Measurements from ENCODE around the gene ARNT2.
"Not testable (repeated sequence)": the region's sequence is repeated elsewhere in the genome, so short reads cannot be mapped to it uniquely, and the experiment has no call there.

The ARNT2 gene

DNA sequence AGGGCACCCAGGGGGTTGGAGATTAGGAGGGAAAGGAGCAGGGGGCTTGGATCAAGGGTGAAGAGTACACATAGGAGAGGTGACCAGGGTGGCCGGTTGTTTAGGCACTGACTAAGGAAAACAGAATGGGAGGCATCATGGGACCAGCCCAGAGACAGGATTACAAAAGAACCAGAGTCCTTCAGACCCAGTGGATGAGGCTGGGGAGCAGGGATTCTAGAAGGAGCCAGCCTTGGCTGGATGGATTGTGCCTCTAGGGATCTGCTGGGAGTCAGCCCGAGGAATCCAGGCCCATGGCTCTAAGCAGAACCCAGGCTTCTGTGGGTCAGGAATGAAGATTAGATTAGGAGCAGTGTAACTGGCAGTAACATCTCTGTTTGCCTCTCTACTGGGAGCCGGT is 98.6 kb downstream of the ARNT2 start:
- Histone ChIP-seq H3K4me1 (ENCODE audit: control insufficient read depth, insufficient read depth, low read length) (no peaks in the 10 kb centered on the region), H3K9me3 (ENCODE audit: control insufficient read depth, low read length) (no peaks in the 10 kb centered on the region), H3K4me3 (ENCODE audit: low read length) (no peak overlapping the region), H3K9ac (ENCODE audit: low read length) (no peak overlapping the region), H3K27me3 (ENCODE audit: control insufficient read depth, insufficient read depth, low read length) (no peaks in the 10 kb centered on the region), H3K36me3 (ENCODE audit: control insufficient read depth, insufficient read depth, low read length) (no peaks in the 10 kb centered on the region)

DNA sequence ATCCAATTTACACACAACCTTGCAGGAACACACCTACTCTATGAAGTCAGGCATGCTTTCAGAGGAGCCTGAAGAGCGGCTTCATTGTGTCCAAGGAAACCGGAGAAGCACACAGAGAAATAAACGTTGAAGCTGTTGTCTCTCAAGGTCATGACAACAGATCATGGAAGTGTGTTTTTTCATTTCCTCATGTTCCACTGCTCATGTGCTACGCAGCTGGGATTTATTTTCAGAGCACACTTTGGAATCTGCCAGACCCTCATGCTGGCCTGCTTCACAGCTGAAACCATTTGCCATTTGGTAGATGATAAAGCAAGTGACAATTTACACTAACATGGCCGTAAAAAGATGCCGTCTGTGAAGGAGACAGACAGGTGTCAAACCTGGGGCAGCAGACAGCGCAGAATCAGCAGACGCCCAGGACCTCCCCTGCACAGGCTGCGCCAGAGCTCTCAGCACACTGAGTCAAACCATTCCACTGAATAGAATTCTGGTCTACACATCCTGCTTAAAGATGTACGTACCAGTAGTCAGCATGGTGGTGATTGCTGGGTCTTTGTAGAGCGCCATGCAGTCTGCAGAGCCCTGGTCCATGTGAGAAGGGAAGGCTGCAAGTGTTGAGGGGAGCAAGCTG is 99.3 kb downstream of the ARNT2 start:
- Histone ChIP-seq H3K27me3 (ENCODE audit: control insufficient read depth, insufficient read depth, low read length) (no peaks in the 10 kb centered on the region), H3K9ac (ENCODE audit: low read length) (no peak overlapping the region), H3K36me3 (ENCODE audit: control insufficient read depth, insufficient read depth, low read length) (no peaks in the 10 kb centered on the region), H3K4me3 (ENCODE audit: low read length) (no peak overlapping the region), H3K9me3 (ENCODE audit: control insufficient read depth, low read length) (no peaks in the 10 kb centered on the region), H3K4me1 (ENCODE audit: control insufficient read depth, insufficient read depth, low read length) (no peaks in the 10 kb centered on the region)

DNA sequence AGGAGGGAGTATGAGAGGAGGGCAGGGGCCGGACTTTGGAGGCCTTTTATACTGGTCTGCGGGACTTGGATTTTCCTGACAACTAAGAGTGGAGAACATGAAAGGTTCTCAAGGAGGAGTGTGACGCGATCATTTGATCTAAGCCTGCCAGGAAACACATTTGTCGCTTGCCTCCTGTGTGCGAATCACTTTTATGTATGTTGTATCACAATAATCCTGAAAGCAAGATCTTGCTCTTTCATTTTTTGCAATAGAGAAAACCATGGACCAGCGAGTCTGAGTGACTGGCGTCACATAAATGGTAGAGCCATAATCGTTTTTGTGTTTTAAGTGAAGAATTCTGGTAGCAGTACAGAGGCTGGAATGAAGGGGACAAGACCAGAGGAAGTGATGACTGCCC is 100.7 kb downstream of the ARNT2 start:
- no peak overlapping the region for H3K4me3 ChIP-seq (ENCODE audit: low read length)
- H3K4me1 ChIP-seq (ENCODE audit: control insufficient read depth, insufficient read depth, low read length), result no peaks in the 10 kb centered on the region
- H3K9me3 ChIP-seq (ENCODE audit: control insufficient read depth, low read length), result no peaks in the 10 kb centered on the region
- H3K9ac ChIP-seq (ENCODE audit: low read length), result no peak overlapping the region
- no peaks in the 10 kb centered on the region for H3K27me3 ChIP-seq (ENCODE audit: control insufficient read depth, insufficient read depth, low read length)
- no peaks in the 10 kb centered on the region for H3K36me3 ChIP-seq (ENCODE audit: control insufficient read depth, insufficient read depth, low read length)

DNA sequence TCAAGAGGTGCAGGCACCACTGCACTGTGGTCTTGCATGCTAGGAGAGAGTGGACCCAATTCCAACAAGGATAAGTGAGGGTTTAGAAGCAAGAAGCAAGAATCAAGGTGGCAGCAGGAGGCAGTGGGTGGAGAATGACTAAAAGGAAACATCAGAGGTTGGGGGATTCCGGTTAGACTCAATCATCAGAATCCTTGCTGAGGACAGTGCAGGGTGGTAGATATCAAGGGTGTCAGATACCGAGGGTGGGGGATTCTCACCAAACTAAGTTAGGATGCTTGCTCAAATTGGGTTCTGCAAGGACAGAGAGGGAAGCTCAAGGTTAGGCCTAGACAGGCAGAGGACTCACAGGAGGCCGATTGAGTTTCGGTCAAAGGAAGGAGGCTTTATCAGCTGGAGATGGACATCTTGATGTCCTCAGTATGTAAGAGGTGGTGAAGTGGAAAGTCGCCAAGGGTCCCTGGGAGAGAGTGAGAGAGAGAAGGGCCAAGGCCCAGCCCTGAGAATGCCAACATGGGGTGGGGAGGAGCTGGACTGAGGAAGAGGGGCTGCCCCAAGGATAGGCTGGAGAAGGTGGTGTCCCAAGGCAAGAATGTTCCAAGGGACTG is 102.2 kb downstream of the ARNT2 start:
- Histone ChIP-seq H3K9ac (ENCODE audit: low read length) (no peak overlapping the region), H3K4me3 (ENCODE audit: low read length) (no peak overlapping the region), H3K36me3 (ENCODE audit: control insufficient read depth, insufficient read depth, low read length) (no peaks in the 10 kb centered on the region), H3K9me3 (ENCODE audit: control insufficient read depth, low read length) (no peaks in the 10 kb centered on the region), H3K4me1 (ENCODE audit: control insufficient read depth, insufficient read depth, low read length) (no peaks in the 10 kb centered on the region), H3K27me3 (ENCODE audit: control insufficient read depth, insufficient read depth, low read length) (no peaks in the 10 kb centered on the region)

DNA sequence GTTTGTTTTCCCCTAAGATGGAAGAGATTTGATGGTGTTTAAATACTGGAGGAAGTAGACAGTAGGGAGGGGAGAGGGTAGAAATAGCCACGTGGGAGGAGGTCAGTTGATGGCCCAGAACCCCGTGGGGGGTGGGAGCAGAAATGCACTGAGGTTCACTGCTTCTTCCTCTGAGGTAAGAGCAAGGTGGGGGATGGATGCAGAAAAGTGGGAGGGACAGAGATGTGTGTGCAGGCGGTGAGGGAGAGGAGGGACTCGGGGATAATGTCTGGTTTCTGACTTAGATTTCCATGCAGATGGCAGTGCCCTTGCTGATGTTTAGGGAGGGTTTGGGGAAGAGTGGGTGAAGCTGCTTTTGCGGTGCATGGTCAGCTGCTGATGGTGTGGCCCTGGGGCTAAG is 102.9 kb downstream of the ARNT2 start:
- H3K4me3 ChIP-seq (ENCODE audit: low read length), result no peak overlapping the region
- H3K36me3 ChIP-seq (ENCODE audit: control insufficient read depth, insufficient read depth, low read length), result no peaks in the 10 kb centered on the region
- no peaks in the 10 kb centered on the region for H3K9me3 ChIP-seq (ENCODE audit: control insufficient read depth, low read length)
- no peaks in the 10 kb centered on the region for H3K27me3 ChIP-seq (ENCODE audit: control insufficient read depth, insufficient read depth, low read length)
- H3K9ac ChIP-seq (ENCODE audit: low read length), result no peak overlapping the region
- H3K4me1 ChIP-seq (ENCODE audit: control insufficient read depth, insufficient read depth, low read length), result no peaks in the 10 kb centered on the region

DNA sequence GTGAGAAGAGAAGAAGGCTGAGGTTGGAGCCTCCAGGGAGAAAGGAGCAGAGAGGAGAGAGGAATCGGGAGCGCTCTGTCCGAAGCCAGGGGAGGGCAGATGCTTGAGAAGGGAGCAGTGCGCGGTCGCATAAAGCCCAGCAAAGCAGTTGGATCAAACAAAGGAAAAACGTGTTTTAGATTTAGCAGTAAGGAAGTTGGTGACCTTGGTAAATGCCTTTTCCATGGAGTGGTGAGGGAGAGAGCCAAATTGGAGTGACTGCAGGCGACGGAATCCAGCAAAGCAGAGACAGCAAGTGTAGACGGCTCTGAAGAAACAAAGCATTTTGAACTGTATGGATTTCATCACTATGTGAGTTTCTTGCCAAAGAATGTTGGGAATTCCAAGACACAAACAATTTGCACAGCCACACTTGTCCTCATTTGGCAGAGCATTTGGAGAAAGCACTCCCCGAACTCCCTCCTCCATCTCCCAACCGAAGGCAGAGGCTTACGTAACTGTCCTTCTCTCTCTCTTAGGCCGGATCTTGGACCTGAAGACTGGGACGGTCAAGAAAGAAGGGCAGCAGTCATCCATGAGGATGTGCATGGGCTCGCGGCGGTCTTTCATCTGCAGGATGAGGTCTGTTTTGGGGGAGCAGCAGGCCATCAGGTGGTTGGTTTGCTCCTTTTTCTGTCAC is 103.6 kb downstream of the ARNT2 start:
- Histone ChIP-seq H3K9me3 (ENCODE audit: control insufficient read depth, low read length) (no peaks in the 10 kb centered on the region), H3K4me1 (ENCODE audit: control insufficient read depth, insufficient read depth, low read length) (no peaks in the 10 kb centered on the region), H3K9ac (ENCODE audit: low read length) (no peak overlapping the region), H3K4me3 (ENCODE audit: low read length) (no peak overlapping the region), H3K27me3 (ENCODE audit: control insufficient read depth, insufficient read depth, low read length) (no peaks in the 10 kb centered on the region), H3K36me3 (ENCODE audit: control insufficient read depth, insufficient read depth, low read length) (no peaks in the 10 kb centered on the region)

DNA sequence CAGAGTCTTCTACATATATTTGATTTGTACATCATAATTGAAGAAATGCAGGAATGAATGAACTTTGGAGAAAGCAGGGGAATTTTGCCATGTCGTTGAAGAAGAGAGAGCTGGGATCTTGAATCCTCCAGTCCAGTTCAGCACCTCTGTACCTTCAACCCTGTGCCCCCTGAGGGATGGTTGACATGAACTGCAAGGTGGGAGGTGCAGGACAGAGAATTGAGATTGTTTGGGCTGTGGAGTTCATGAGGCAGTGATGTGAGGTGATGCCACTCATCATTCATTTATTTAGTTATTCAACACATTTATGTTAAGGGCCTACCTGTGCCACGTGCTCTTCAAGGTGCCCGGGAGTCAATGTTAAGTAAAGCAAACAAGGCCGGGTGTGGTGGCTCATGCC is 104.6 kb downstream of the ARNT2 start:
- Histone ChIP-seq H3K4me3 (ENCODE audit: low read length) (no peak overlapping the region), H3K36me3 (ENCODE audit: control insufficient read depth, insufficient read depth, low read length) (no peaks in the 10 kb centered on the region), H3K9me3 (ENCODE audit: control insufficient read depth, low read length) (no peaks in the 10 kb centered on the region), H3K9ac (ENCODE audit: low read length) (no peak overlapping the region), H3K4me1 (ENCODE audit: control insufficient read depth, insufficient read depth, low read length) (no peaks in the 10 kb centered on the region), H3K27me3 (ENCODE audit: control insufficient read depth, insufficient read depth, low read length) (no peaks in the 10 kb centered on the region)

DNA sequence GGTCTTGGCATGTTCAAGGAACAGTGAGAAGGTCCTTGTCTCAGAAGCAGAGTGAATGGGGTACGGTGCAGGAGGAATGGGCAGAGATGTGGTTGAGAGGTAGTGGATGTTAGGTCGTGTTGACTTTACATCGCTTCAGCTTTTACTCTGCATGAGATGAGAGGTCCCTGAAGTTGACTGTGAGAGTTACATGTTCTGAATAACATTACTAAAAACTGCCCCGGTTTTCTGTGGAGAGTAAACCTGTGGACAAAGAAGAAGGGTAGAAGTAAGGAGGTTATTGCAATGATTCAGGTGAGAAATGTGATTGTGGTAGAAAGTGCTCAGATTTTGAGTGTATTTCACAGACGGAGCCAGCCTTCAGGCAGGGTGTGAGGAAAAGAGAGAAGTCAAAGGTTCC is 105.6 kb downstream of the ARNT2 start:
- Histone ChIP-seq H3K9me3 (ENCODE audit: control insufficient read depth, low read length) (no peaks in the 10 kb centered on the region), H3K9ac (ENCODE audit: low read length) (no peak overlapping the region), H3K36me3 (ENCODE audit: control insufficient read depth, insufficient read depth, low read length) (no peaks in the 10 kb centered on the region), H3K4me3 (ENCODE audit: low read length) (no peak overlapping the region), H3K4me1 (ENCODE audit: control insufficient read depth, insufficient read depth, low read length) (no peaks in the 10 kb centered on the region), H3K27me3 (ENCODE audit: control insufficient read depth, insufficient read depth, low read length) (no peaks in the 10 kb centered on the region)

DNA sequence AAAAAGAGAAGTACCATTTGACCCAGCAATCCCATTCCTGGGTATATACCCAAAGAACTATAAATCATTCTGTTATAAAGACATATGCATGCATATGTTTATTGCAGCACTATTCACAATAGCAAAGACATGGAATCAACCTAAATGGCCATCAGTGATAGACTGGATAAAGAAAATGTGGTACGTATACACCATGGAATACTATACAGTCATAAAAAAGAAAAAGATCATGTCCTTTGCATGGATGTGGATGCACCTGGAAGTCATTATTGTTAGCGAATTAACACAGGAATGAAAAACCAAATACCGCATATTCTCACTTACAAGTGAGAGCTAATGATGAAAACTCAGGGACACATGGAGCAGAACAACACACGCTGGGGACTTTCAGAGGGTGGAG is 106.8 kb downstream of the ARNT2 start:
- not testable (repeated sequence) for H3K27me3 ChIP-seq (ENCODE audit: control insufficient read depth, insufficient read depth, low read length); H3K9ac ChIP-seq (ENCODE audit: low read length); H3K4me1 ChIP-seq (ENCODE audit: control insufficient read depth, insufficient read depth, low read length); H3K36me3 ChIP-seq (ENCODE audit: control insufficient read depth, insufficient read depth, low read length); H3K4me3 ChIP-seq (ENCODE audit: low read length); H3K9me3 ChIP-seq (ENCODE audit: control insufficient read depth, low read length)

DNA sequence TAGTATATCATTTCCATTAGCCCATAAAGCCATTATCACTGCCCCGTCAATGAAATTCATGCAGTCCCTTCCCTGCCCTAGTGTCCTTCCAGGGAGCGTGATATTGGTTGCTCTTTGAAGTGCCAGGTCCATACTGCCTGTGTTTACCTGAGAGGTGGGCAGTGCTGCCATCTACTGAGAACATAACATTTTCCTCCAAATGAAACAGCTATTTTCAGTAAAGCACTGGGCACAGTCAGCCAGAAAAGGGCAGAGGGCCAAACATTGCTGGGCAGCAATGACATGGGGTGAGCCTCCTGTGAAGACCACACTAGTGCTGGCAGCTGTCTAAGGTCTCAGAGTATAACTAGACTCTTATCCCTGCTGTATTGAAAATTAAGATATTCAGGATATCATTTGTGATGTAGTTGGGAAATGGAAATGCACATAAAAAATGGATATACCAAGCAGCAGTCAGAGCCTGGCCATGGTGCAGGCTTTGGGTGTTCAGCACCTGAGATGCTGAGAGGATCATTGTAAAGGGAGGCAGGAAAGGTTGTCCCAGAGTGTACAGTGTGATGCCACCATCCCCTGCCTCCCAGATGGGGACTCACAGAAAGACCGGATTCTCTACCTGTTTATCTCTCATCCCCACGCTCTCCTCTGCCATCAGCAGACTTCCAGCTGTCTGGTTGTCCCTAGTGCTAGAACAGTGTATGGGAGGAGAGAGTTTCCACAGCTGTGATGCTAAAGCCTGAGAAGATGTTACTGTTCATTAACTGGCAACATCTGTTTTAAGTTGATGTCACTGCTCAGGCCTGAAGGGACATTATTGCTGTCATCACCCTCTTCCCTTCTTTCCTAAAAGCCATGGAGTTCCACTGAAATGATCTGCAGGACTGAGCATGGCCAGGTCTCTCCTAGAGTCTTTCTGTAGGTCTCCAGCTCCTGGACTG is 108.8 kb downstream of the ARNT2 start:
- Histone ChIP-seq H3K36me3 (ENCODE audit: control insufficient read depth, insufficient read depth, low read length) (no peaks in the 10 kb centered on the region), H3K9me3 (ENCODE audit: control insufficient read depth, low read length) (no peaks in the 10 kb centered on the region), H3K4me3 (ENCODE audit: low read length) (no peak overlapping the region), H3K27me3 (ENCODE audit: control insufficient read depth, insufficient read depth, low read length) (no peaks in the 10 kb centered on the region), H3K4me1 (ENCODE audit: control insufficient read depth, insufficient read depth, low read length) (no peaks in the 10 kb centered on the region), H3K9ac (ENCODE audit: low read length) (no peak overlapping the region)

DNA sequence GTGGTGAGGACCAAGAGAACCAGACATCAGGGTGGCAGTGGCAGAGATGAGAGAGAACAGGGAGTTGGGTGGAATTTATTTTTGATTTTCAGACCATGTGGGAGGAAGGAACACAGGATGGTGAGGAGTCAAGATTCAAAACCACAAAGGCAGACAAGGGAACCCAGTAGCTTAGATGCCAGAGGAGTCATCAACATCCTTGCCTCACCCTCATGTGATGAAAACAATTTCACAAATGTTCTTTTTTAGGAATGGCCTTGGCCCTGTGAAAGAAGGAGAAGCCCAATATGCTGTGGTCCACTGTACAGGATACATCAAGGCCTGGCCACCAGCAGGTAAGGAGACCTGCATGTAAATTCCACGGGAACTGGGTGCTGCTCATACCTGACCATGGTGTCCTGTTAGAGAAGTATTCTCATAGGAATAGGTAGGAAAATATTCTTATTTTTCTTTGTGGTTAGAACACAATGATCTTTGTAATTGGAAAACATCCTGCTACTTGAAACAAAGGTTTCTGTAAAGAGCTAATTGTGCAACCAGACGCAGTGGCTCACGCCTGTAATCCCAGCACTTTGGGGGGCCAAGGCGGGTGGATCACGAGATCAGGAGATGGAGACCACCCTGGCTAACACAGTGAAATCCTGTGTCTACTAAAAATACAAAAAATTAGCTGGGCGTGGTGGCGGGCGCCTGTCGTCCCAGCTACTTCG is 110.0 kb downstream of the ARNT2 start:
- H3K36me3 ChIP-seq (ENCODE audit: control insufficient read depth, insufficient read depth, low read length), result no peaks in the 10 kb centered on the region
- H3K4me1 ChIP-seq (ENCODE audit: control insufficient read depth, insufficient read depth, low read length), result no peaks in the 10 kb centered on the region
- no peaks in the 10 kb centered on the region for H3K27me3 ChIP-seq (ENCODE audit: control insufficient read depth, insufficient read depth, low read length)
- H3K9me3 ChIP-seq (ENCODE audit: control insufficient read depth, low read length), result no peaks in the 10 kb centered on the region
- no peak overlapping the region for H3K9ac ChIP-seq (ENCODE audit: low read length)
- no peak overlapping the region for H3K4me3 ChIP-seq (ENCODE audit: low read length)
